Measurements from ENCODE around the gene SIX5.

- TF ChIP-seq CTCF (IDR thresholded peaks at IDR 0.05; ENCODE audit: borderline replicate concordance, extremely low read depth, low read length, poor library complexity, severe bottlenecking), result no peak
- TF ChIP-seq EZH2 (IDR thresholded peaks at IDR 0.05; ENCODE audit: borderline replicate concordance, low read depth, low read length, severe bottlenecking), result no peak
Measured at GRCh38 chr19:45786533-45786894, 17.5 kb upstream of the SIX5 start.
